HCEC 1CT (cell line): ENCODE results near the gene RTCA.
"Not testable (repeated sequence)": the region's sequence is repeated elsewhere in the genome, so short reads cannot be mapped to it uniquely, and the experiment has no call there.

Source experiments
- DNase-seq: peaks from one replicate; pipeline ENCODE4 v3.0.0-alpha.2; 2017

The RTCA gene

GRCh38 chr1:100265931-100266740 lies at the start of gene RTCA:
Gene RTCA, plus strand, starts transcription at chr1:100266216. Its CDS starts 160 bp downstream, at chr1:100266376.
- peak; percentile 94 for DNase-seq

- no peak for DNase-seq
Measured at GRCh38 chr1:100217834-100218233, 48.2 kb upstream of the RTCA start.

- no peak for DNase-seq
Measured at GRCh38 chr1:100219457-100219856, 46.6 kb upstream of the RTCA start.

- DNase-seq, result peak; percentile 18
Measured at GRCh38 chr1:100219883-100220282, 46.1 kb upstream of the RTCA start.

- DNase-seq, result no peak
Measured at GRCh38 chr1:100222428-100222827, 43.6 kb upstream of the RTCA start.

DNA sequence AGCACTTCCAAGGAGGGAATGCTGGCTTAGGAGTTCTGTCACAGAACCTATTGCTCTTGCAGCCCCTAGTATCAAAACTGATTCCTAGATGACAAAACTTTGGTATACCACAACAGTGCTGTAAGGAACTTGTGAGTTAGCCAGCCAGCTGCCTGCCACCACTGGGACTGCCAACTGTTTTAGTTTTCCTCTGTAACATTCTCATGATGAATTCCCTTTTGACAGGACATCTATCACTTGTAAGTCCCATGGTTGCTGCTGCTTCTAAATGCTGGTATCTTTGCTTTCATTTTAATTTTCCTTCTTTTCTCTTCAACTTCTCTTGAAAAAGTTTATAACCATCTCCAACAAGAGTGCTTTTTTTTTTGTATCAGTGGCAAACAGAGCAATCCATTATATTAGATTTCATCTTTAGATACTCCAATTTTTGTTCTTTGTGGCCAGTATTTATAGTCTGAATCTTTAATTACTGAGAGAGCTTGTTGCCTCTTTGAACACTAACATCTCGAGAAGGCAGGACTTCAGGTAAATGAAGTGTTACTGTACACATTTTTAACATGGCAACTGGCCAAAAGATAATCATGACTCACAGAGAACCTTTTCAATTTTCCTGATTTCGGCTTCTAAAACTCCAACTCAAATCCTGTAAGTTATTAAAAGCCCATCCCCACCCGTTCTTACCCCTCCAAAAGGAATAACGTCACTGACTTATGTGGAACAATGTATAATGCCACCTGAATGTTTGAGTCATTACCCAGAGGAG lies 36.2 kb upstream of the RTCA start:
- no peak for DNase-seq

- no peak for DNase-seq
Measured at GRCh38 chr1:100230765-100231164, 35.3 kb upstream of the RTCA start.

- DNase-seq, result no peak
Measured at GRCh38 chr1:100231721-100232120, 34.3 kb upstream of the RTCA start.

DNA sequence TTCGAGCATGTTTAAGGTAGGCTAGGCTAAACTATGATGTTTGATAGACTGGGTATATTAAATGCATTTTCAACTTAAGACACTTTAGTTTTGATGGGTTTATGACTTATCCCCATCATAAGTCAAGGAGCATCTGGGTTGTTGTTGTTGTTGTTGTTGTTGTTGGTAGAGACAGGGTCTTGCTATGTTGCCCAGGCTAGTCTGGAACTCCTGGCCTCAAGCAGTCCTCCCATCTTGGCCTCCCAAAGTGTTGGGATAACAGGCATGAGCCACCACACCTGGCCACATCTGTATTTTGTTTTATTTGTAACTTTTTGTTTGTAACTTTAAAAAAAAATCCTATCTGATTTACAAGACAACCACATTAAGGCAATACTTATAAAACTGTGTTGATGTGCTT lies 33.9 kb upstream of the RTCA start:
- DNase-seq, result no peak

- DNase-seq, result not testable (repeated sequence)
Measured at GRCh38 chr1:100233566-100233965, 32.5 kb upstream of the RTCA start.

GRCh38 chr1:100234432-100234831 lies 31.6 kb upstream of the RTCA start:
- no peak for DNase-seq

DNA sequence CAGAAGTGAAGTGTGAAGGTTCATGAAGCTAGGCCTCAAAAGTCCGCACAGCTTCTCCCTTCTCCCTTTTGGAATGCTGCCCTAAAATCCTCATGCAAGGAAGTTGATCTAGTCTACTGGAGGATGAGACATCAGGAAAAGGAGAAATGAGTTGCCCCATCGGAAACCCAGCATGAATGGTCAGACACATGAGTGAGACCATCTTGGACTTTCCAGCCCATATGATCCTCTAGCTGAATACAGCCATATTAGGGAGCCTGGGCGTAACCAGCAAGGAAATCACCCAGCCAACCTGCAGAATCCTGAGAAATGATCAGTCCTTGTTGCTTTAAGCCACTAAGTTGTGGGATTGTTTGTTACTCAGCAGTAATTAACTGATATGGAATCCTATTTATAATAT lies 28.9 kb upstream of the RTCA start:
- no peak for DNase-seq

DNA sequence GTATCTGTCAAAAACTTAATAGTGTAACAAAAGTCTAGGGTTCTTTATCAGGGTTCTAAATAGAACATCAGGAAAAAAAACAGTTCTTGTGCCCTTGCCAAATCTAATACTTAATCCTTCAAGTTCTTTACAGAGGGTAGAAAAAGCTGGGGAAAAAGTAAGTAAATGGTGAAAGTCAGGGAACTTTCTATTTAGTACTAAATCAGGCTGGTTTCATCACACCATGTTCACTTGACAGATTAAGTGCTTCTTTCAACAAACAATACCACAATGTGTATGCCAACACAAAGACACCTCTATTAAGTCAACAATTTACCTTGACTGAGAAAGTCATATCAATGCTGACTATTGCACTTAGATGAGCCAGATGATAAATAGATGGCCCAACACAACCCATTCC lies 26.1 kb upstream of the RTCA start:
- DNase-seq, result no peak

GRCh38 chr1:100240631-100241030 lies 25.4 kb upstream of the RTCA start:
- no peak for DNase-seq

- DNase-seq, result no peak
Measured at GRCh38 chr1:100246738-100247137, 19.3 kb upstream of the RTCA start.

DNA sequence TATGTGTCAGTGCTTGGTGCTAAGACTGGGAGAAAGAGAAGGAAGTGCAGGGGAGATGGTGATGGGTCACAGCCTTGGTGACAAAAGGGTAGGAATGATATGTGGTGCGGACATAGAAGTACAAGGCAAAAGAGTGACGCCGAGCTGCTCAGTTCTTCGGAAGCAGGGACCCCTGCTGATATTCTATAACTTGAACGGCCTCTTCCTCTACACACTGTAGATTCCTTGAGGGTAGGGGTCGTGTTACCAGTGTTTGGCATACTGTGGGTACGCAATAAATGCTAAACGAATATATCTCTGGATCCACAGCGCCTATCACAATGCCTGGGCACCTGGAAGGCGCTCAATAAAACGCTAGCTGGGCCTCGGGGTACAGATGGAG lies 16.9 kb upstream of the RTCA start:
- DNase-seq, result no peak

GRCh38 chr1:100249537-100250257 lies 16.3 kb upstream of the RTCA start, which contains the start of gene DBT:
Gene DBT, minus strand, starts transcription at chr1:100249834. Its CDS starts 14 bp downstream, at chr1:100249820.
- peak; percentile 94 for DNase-seq

- no peak for DNase-seq
Measured at GRCh38 chr1:100250264-100250663, 15.8 kb upstream of the RTCA start.

GRCh38 chr1:100250807-100251206 lies 15.2 kb upstream of the RTCA start:
- no peak for DNase-seq

DNA sequence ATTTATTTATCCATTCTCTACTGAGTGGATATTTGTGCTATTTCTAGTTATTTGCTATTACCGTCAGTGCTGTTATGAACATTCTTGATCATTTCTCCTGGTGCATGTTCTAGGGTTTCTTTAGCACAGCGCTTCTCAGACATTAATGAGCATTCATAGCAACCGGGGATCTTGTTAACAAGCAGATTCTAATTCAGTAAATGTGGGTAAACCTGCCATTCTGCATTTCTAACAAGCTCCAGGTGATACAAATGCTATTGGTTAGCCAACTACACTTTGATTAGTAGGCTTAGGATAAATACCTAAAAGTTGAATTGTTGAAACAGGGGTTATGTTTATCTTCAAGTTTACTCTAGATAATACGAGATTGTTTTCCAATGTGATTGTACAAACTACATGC lies 13.1 kb upstream of the RTCA start:
- no peak for DNase-seq

DNA sequence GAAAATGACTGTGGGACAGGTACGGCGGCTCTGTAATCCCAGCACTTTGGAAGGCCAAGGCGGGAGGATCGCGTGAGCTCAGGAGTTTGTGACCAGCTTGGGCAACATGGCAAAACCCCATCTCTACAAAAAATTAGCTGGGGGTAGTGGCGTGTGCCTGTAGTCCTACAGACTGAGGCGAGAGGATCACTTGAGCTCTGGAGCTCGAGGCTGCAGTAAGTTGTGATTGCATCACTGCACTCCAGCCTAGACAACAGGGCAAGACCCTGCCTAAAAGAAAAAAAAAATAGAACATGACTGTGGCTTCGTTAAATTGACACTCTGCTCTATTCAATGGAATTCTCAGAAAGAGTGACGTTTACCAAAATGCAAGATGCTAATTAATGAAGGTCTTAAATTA lies 12.5 kb upstream of the RTCA start:
- DNase-seq, result no peak

GRCh38 chr1:100256273-100256672 lies 9.7 kb upstream of the RTCA start:
- not testable (repeated sequence) for DNase-seq

- DNase-seq, result not testable (repeated sequence)
Measured at GRCh38 chr1:100258427-100258826, 7.6 kb upstream of the RTCA start.

- DNase-seq, result no peak
Measured at GRCh38 chr1:100261686-100262085, 4.3 kb upstream of the RTCA start.
